H9 (cell line): ENCODE measurements around the gene TRPV6. TPM values are rescaled to one million over a fixed set of nuclear protein-coding genes. Genes with fewer than 3 reads are reported as not detected.

Experiments
- DNase-seq: peaks from one replicate; pipeline ENCODE4 v3.0.0-alpha.2; 2017
- H2AFZ ChIP-seq: one replicate; pipeline ENCODE4 v1.6.1; 2013; ENCODE audit warnings: mild to moderate bottlenecking, low read length, control low read depth, moderate library complexity
- H2AK5ac ChIP-seq: 2 replicates; pipeline ENCODE4 v1.6.1; 2013; ENCODE audit warnings: low read length, control low read depth, mixed read lengths; ENCODE audit not compliant: insufficient read length
- H2BK120ac ChIP-seq: one replicate; pipeline ENCODE4 v1.6.1; 2013; ENCODE audit warnings: low read depth, mild to moderate bottlenecking, low read length, control low read depth, inconsistent platforms; ENCODE audit not compliant: poor library complexity, severe bottlenecking
- H2BK12ac ChIP-seq: 2 replicates; pipeline ENCODE4 v1.6.1; 2013; ENCODE audit warnings: low read length, control low read depth, mixed read lengths, low read depth; ENCODE audit not compliant: insufficient read length
- H2BK15ac ChIP-seq: 2 replicates; pipeline ENCODE4 v1.6.1; 2013; ENCODE audit warnings: low read depth, low read length, control low read depth
- H2BK20ac ChIP-seq: one replicate; pipeline ENCODE4 v1.6.1; 2013; ENCODE audit warnings: low read depth, mild to moderate bottlenecking, low read length, control low read depth, inconsistent platforms; ENCODE audit not compliant: poor library complexity, severe bottlenecking
- H2BK5ac ChIP-seq: 2 replicates; pipeline ENCODE4 v1.6.1; 2013; ENCODE audit warnings: low read length, control low read depth, mixed read lengths; ENCODE audit not compliant: insufficient read length
- H3K14ac ChIP-seq: 2 replicates; pipeline ENCODE4 v1.6.1; 2013; ENCODE audit warnings: low read length, control low read depth; ENCODE audit not compliant: insufficient read depth
- H3K18ac ChIP-seq: 2 replicates; pipeline ENCODE4 v1.6.1; 2013; ENCODE audit warnings: low read depth, mild to moderate bottlenecking, mixed read lengths, low read length, control low read depth; ENCODE audit not compliant: insufficient read length
- H3K23ac ChIP-seq: 2 replicates; pipeline ENCODE4 v1.6.1; 2013; ENCODE audit warnings: low read length, control low read depth, mixed read lengths, low read depth; ENCODE audit not compliant: insufficient read length
- H3K23me2 ChIP-seq: 2 replicates; pipeline ENCODE4 v1.6.1; 2013; ENCODE audit warnings: low read depth, mild to moderate bottlenecking, mixed read lengths, low read length, control low read depth; ENCODE audit not compliant: insufficient read length, poor library complexity, severe bottlenecking
- H3K27ac ChIP-seq: 2 replicates; pipeline ENCODE4 v1.5.1; 2013; ENCODE audit warnings: low read length, control low read depth, mixed read lengths, low read depth; ENCODE audit not compliant: insufficient read length
- H3K27me3 ChIP-seq: 2 replicates; pipeline ENCODE4 v1.6.1; 2013; ENCODE audit warnings: low read length, control low read depth, inconsistent platforms; ENCODE audit not compliant: insufficient read depth
- H3K4ac ChIP-seq: 2 replicates; pipeline ENCODE4 v1.6.1; 2013; ENCODE audit warnings: low read depth, mild to moderate bottlenecking, control low read depth, inconsistent platforms, low read length, moderate library complexity
- H3K4me1 ChIP-seq: 2 replicates; pipeline ENCODE4 v1.6.1; 2013; ENCODE audit warnings: low read length, control low read depth, inconsistent platforms; ENCODE audit not compliant: insufficient read depth
- H3K4me2 ChIP-seq: 2 replicates; pipeline ENCODE4 v1.6.1; 2013; ENCODE audit warnings: low read length, control low read depth, mixed read lengths; ENCODE audit not compliant: insufficient read length, insufficient read depth
- H3K56ac ChIP-seq: 2 replicates; pipeline ENCODE4 v1.6.1; 2013; ENCODE audit warnings: low read depth, mild to moderate bottlenecking, mixed read lengths, low read length, control low read depth; ENCODE audit not compliant: insufficient read length
- H3K79me1 ChIP-seq: 2 replicates; pipeline ENCODE4 v1.6.1; 2013; ENCODE audit warnings: low read depth, mild to moderate bottlenecking, moderate library complexity, low read length, control low read depth, inconsistent platforms; ENCODE audit not compliant: insufficient read depth, poor library complexity, severe bottlenecking
- H3K79me2 ChIP-seq: 2 replicates; pipeline ENCODE4 v1.6.1; 2013; ENCODE audit warnings: low read length, control low read depth, inconsistent platforms; ENCODE audit not compliant: insufficient read depth
- H3K9ac ChIP-seq: 2 replicates; pipeline ENCODE4 v1.6.1; 2013; ENCODE audit warnings: low read length, control low read depth, mixed read lengths; ENCODE audit not compliant: insufficient read length; ENCODE audit errors: extremely low read depth
- H3K9me3 ChIP-seq: one replicate; pipeline ENCODE4 v1.6.1; 2013; ENCODE audit warnings: low read depth, low read length, inconsistent platforms; ENCODE audit not compliant: control insufficient read depth
- H3T11ph ChIP-seq: one replicate; pipeline ENCODE4 v1.6.1; 2013; ENCODE audit warnings: mild to moderate bottlenecking, low read length, control low read depth, inconsistent platforms
- H4K20me1 ChIP-seq: one replicate; pipeline ENCODE4 v1.6.1; 2013; ENCODE audit not compliant: control insufficient read depth, insufficient read length, insufficient read depth
- H4K5ac ChIP-seq: 2 replicates; pipeline ENCODE4 v1.6.1; 2013; ENCODE audit warnings: low read depth, mild to moderate bottlenecking, mixed read lengths, low read length, control low read depth; ENCODE audit not compliant: insufficient read length
- H4K8ac ChIP-seq: replicated peaks from 2 replicates; pipeline ENCODE4 v1.6.1; 2013; ENCODE audit warnings: low read length, control low read depth, mixed read lengths, low read depth; ENCODE audit not compliant: insufficient read length
- H4K91ac ChIP-seq: 2 replicates; pipeline ENCODE4 v1.6.1; 2013; ENCODE audit warnings: low read depth, mild to moderate bottlenecking, moderate library complexity, mixed read lengths, low read length, control low read depth; ENCODE audit not compliant: insufficient read length
- H3K27ac Mint-ChIP-seq, 3 experiments: 2 replicates in 2 of 3; 3 replicates in 1 of 3; pipeline ENCODE4 v1.8.0; 2020 to 2021; ENCODE audit warnings: mixed read lengths in 3 of 3, mild to moderate bottlenecking in 1 of 3, moderate library complexity in 1 of 3
- H3K27me3 Mint-ChIP-seq: 2 replicates; pipeline ENCODE4 v1.8.0; 2021; ENCODE audit warnings: low read depth, mild to moderate bottlenecking, moderate library complexity, mixed read lengths
- H3K36me3 Mint-ChIP-seq, 3 experiments: 2 replicates in 2 of 3; 3 replicates in 1 of 3; pipeline ENCODE4 v1.8.0; 2020 to 2021; ENCODE audit warnings: low read depth in 3 of 3, mixed read lengths in 3 of 3; ENCODE audit not compliant: insufficient read depth in 1 of 3
- H3K4me1 Mint-ChIP-seq, 2 experiments: 2 replicates each; pipeline ENCODE4 v1.8.0; 2020; ENCODE audit warnings: mixed read lengths in 2 of 2
- H3K4me3 Mint-ChIP-seq, 2 experiments: 2 replicates in 1 of 2; 3 replicates in 1 of 2; pipeline ENCODE4 v1.8.0; 2020 to 2021; ENCODE audit warnings: mild to moderate bottlenecking in 2 of 2, mixed read lengths in 2 of 2, moderate library complexity in 1 of 2
- H3K9me3 Mint-ChIP-seq, 2 experiments: 2 replicates in 1 of 2; 3 replicates in 1 of 2; pipeline ENCODE4 v1.8.0; 2020; ENCODE audit warnings: mild to moderate bottlenecking in 2 of 2, mixed read lengths in 2 of 2, moderate library complexity in 1 of 2
- CTCF ChIP-seq: fragments of 200-600 bp; sonication (generic); conservative IDR thresholded peaks from 3 replicates; pipeline ENCODE4 v1.8.0; 2021; ENCODE audit warnings: antibody characterized with exemption, mild to moderate bottlenecking
- WGBS: extraction: QIAGEN DNeasy Blood & Tissue Kit; methylation state at CpG from one replicate; pipeline ENCODE4 v1.1.7; 2013; ENCODE audit warnings: missing lambda C conversion rate, low lambda C conversion rate, mixed read lengths; ENCODE audit not compliant: insufficient read length; ENCODE audit errors: extremely low coverage; 5-methylcytosine and 5-hydroxymethylcytosine counted together
- total RNA-seq: library from RNA; stranded (reverse); gene quantifications from 2 replicates; pipeline ENCODE4 v1.2.1, GENCODE V29; 2021

Gene TRPV6
- total RNA-seq, 1 experiment from 2014 or later, result 0.61 TPM

GRCh38 chr7:142906643-142907042 is 21.1 kb upstream of the TRPV6 start:
- no peak overlapping the region for H3K9ac ChIP-seq
- no peak for TF ChIP-seq CTCF
- H3K23ac ChIP-seq, result no peak overlapping the region
- Mint-ChIP-seq H3K27me3 (peaks cover 9% of the 10 kb centered on the region), H3K4me1 (peaks cover 8% of the 10 kb centered on the region in 2 experiments), H3K27ac (no peak overlapping the region), H3K36me3 (peaks cover 3 to 25% (median 7%) of the 10 kb centered on the region in 3 experiments; a peak in 6 of 7 replicates), H3K4me3 (no peak overlapping the region), H3K9me3 (peaks cover 29 to 35% of the 10 kb centered on the region in 2 experiments)
- no peak overlapping the region for H3K18ac ChIP-seq
- H2BK20ac ChIP-seq, result no peak overlapping the region
- H3T11ph ChIP-seq, result no peak overlapping the region
- no peaks in the 10 kb centered on the region for H4K20me1 ChIP-seq
- H4K5ac ChIP-seq, result no peak overlapping the region
- no peaks in the 10 kb centered on the region for H3K23me2 ChIP-seq
- H3K79me1 ChIP-seq, result no peaks in the 10 kb centered on the region
- peaks cover 11% of the 10 kb centered on the region for H3K9me3 ChIP-seq
- no peak overlapping the region for H3K4me2 ChIP-seq
- H3K14ac ChIP-seq, result no peak overlapping the region
- no peak overlapping the region for H2BK5ac ChIP-seq
- no peak overlapping the region for H4K8ac ChIP-seq
- H2AK5ac ChIP-seq, result no peak overlapping the region
- H2AFZ ChIP-seq, result no peak overlapping the region
- no peaks in the 10 kb centered on the region; the same call in 1 of the 2 replicates for H3K27me3 ChIP-seq
- H3K56ac ChIP-seq, result no peak overlapping the region
- H3K4ac ChIP-seq, result no peak overlapping the region
- no peaks in the 10 kb centered on the region for H3K4me1 ChIP-seq
- no peaks in the 10 kb centered on the region for H3K79me2 ChIP-seq
- DNase-seq, result no peak
- no peak overlapping the region for H2BK120ac ChIP-seq
- H4K91ac ChIP-seq, result no peak overlapping the region
- no CpG with 5 or more reads among the region's 2 CpGs for WGBS
- no peak overlapping the region for H2BK12ac ChIP-seq
- H3K27ac ChIP-seq, result no peak overlapping the region
- no peak overlapping the region for H2BK15ac ChIP-seq
